CD4-positive, alpha-beta T cell treated with Interleukin-17A for 4 hours (primary cell): ENCODE measurements around the gene COL15A1.

Experiments used
- DNase-seq: peaks from one replicate; pipeline ENCODE4 v3.0.0-alpha.2; 2020; ENCODE audit warnings: mixed read lengths

Gene COL15A1

DNA sequence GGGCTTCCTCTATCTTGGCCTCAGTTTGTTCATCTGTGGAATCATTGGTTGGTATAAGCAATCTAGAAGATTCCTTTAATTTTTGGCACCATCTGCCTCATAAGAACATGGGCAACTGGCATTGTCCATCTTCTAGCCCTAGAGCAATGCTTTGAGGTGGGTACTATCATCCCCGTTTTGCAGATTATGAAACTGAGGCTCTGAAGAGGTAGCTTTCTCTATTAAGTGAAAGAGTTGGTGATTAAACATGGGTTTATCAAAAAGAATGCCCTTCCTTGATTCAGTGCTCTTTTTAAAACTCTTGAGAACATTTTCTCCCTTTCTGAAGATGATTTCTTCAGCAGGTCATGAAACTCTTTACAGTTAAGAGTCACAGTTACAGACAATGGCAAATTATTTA lies 118.8 kb downstream of the COL15A1 start:
- no peak for DNase-seq

DNA sequence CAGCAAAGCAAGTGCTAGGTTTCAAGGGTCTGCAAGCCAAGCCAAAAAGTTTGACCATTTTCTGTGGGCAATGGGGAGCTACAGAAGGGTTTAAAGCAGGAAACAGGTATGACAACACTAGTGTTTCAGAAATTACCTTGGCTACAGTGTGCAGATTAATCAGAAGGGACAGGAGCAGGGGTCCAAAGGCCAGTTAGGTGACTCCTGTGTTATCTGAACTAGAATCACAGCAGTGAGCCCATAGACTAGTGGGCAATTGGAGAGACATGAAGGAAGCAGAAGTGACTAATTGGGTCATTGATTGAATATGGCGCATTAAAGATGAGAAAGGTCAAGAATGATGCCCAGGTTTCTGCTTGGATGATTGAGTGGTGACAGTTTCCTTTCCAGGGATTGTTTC lies 119.8 kb downstream of the COL15A1 start:
- no peak for DNase-seq

DNA sequence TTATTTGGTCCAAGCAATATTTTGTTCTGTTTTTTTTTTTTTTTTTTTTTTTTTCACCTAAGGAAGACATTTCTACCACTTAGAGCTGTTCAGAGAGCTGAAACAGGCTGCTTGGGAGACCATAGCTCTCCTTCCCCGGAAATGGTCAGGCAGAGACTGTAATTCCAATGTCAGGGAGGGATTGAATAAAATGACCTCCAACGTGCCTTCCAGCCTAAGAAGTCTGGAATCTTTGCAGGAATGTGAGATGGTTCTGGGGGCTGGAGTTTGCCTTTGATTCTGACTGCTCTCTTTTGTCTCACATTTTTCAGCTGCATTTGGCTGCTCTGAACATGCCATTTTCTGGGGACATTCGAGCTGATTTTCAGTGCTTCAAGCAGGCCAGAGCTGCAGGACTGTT lies 122.9 kb downstream of the COL15A1 start:
- no peak for DNase-seq

DNA sequence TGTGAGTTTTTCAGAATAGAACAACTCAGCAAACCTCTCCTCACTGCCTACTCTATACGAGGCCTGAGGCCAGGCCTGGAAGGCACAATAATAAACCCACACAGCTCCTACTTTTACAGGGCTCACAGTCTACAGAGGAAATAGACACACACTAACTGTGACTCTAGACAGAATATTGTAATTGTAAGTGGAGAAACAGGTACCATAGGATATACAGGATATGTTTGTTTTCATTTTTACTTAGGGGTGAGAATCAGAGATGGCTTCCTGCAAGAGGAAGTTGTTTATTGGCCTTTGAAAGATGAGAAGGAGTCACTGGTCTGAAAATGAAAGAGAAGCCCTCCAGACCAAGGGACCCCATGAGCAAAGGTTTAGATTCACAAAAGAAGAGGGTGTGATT lies 125.4 kb downstream of the COL15A1 start:
- DNase-seq, result no peak

DNA sequence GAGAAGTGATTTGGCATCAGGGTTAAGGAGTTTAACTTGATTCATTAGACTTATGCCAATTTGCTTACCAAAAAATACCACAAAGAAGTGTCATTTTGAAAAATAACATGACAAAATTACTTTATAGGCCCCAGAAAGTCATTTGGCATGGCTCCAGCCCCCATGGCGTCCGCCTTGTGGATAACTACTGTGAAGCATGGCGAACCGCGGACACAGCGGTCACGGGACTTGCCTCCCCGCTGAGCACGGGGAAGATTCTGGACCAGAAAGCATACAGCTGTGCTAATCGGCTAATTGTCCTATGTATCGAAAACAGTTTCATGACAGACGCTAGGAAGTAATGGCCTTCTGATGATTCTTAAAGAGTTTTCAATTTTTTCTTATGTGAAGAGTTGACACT lies 125.8 kb downstream of the COL15A1 start:
- DNase-seq, result no peak

DNA sequence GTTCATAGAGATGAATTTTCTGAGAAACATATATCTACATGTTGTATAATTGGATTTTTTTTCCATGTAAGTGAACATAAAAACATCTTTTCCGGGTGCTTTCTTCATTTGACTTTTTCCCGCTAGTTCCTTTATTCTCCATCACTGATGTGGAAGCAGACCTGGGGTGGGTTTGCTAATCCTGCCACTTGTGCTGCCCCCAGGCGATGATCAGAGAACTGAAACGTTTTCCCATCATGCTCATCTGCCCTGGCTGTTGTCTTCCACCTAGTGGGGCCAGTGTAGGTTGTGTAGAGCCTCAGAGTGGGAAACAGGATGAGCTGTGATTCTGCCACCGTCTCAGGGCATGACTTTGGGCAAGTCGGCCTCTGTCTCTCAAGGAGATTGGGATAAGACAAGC lies 127.0 kb downstream of the COL15A1 start:
- DNase-seq, result no peak

DNA sequence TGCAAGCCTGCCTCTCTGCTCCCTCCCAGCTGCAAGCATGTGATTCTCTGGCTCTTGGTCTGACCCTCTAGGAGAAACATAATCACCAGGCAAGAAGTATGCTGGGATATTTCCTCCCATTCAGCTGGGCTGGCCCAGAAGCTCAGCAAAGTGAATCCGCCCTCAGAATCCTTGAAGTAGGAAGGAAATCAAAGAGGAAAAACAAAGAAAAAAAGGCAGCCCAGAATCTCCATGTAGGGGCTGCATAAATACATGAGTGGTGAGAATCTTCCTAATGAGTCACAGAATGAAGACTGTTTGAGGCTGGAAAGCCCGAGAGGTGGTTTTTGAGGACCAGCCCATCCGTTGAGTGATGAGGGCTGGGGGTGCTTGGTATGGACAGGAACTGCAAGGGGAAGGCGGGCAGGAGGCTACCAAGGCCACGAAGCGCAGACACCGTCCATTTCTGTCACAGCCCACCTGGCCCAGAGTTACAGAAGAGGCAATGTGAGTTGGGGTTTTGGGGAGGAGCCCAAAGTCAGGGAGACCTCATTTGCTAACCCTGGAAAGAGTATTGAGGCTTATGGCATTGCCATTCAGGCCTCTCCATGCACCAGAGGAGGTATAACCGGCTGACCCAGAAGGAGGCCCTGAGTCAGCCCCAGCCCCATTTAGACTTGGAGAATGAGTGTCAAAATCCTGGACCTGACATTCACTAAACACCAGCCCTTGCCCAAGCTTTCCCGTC lies 127.8 kb downstream of the COL15A1 start:
- no peak for DNase-seq

DNA sequence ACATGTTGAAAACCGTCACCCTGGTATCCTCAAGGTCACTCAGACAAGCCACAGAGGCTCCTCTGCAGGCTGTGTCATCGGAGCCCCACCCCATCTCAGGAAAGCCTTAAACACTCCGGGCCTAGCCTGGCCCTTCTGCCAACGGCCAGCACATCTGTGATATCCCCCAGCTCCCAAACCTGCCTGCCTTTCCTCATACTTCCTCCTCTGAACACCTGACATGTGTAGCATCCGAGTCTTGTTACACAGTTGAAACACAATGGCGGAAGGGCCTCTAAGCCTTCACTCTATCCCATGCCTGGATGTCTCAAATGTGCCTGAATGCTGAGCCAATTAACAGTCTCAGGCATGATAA lies 128.3 kb downstream of the COL15A1 start:
- DNase-seq, result no peak

DNA sequence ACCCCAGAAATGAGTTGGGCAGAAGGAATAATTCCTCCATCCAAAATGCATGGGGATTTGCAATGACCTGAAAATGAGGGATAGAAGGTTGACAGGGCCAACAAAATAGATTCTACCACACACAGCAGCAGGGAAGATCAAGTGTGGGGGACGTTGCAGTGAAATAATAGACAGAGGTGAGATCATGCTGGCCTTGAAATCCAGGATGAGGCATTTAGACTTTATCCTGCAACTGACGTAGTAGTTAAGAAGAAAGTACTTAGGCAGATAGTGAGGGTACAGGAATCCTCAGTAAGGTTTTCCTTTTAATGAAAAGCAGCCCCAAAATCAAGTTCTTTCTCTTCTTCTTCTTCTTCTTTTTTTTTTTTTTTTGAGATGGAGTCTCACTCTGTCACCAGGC lies 129.6 kb downstream of the COL15A1 start:
- DNase-seq, result no peak

DNA sequence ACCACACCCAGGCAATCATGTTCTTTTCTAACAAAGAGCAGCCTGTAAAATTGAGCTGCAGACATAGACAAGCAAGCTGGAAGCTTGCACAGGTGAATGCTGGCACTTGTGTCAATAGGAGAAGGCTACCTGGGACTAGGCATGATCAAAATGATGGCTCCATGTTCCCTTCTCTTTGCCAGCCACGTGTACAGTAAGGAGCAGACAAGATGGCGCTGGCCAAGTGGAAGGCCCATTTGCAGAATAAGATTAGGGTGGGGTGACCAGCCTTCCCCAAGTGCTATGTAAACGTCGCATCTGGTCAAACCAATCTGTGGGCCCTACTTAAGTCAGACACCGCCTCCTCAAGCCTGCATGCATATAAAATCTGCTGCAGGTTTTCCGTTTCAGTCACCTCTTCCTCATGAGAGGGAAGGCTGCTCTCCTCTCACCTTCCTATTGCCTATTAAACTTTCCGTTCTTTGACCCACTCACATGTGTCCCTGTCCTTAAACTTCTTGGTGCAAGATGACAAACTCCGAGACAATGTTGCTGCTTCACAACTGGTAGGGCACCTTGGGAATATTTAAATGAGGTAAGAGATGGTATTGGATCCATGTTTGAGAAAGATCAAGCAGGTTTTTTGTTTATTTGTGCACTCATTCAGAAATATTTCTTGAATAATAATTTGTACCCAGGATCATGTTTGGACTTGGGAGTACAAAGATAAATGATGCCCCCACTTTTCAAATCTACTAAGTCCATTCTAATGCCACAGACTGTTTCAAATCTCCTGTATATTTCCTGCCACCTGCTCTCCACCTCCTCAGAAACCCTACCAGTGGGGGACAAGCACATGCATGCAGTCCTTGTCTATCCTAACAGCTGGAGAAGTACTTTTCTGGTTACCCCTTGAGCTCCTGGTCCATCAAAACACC lies 130.5 kb downstream of the COL15A1 start:
- DNase-seq, result no peak

DNA sequence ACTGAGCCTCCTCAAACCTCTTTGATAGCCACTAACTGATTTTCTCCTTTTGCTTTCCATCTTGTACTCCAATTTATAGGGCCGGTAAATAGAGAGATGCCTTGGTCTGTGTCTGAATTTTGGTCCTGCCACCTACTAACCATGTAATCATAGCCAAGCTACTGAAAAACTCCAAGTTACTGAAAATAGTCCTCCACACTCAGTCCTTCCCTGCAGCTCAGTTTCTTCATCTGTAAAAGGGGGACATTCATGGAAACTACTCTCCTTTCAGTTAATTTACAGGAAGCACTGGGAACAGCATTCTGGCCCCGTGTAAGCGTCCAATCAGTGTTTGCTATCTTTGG lies 131.2 kb downstream of the COL15A1 start:
- DNase-seq, result no peak

DNA sequence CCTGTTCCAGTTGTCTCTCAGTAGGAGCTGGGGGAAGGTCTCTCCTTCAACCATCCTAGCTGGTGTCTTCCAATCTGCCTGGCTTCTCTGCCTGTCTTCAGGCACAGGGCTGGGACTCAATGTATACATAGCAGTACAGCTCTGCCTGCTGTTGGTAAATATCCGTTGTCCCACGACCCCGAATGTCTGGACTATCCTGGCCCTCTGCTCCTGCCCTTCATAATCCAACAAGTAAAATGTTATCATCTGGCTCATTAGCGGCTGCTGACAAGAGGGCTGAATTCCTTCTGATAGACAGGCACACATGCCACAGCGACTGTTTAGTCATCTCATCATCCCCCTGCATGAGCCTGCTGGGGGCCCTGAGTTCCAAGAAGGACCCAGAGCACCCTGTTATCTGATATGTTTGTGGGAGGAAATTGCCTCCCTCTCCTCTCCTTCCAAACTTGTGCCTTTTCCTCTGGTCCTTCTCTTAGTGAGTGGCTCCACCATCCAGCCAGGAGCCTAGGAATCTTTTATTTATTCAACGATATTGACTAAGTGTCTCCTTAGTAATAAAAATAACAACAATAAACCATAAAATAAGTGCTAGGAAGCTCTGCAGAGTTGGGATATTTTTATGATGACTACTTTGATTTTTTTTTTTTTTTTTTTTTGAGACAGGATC lies 131.7 kb downstream of the COL15A1 start:
- no peak for DNase-seq

DNA sequence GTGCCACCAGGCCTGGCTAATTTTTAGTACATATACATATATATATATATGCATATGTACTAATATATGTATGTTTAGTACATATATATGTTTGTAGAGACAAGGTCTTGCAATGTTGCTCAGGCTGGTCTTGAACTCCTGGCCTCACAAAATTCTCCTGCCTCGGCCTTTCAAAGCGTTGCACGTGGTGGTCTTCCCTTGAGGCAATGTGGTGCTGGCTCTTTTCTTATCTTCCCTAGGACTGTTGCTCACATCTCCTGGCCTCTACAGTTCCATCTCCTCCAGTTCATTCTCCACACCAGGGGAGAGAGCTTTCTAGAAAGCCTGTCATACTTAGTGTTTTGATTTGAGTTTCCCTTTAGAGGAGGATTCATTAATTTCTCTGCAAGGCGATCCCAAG lies 132.3 kb downstream of the COL15A1 start:
- no peak for DNase-seq

DNA sequence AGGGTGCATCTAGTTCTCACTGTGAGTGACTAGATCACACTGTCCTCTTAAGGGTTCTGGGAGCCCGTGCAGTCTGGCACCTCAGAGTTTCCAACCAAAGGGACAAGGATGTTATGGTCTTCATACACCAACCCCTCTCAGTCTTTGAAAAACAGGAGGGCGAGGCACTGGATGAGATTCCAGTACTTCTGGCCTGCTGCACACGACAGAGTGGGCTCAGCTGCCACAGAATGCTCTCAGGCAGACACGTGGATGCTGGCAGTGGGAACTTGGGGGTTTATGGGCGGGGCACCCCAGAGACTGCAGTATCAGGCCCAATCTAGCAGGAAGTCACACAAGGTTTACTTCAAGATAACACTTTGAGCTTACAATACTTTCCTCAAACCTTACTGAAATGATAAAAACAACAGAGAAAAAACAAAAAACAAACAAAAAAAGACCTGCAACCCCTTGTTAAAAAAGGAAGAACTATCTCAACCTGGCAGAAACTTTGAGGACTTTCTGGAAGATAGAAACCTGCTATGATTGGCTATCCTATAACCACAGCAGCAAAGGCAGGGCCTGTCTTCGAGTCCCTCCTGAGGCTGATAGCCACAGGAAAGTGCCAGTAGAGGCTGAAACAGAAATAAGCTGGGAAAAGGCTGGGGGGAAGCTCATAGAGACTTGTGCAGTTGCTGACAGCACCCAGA lies 132.9 kb downstream of the COL15A1 start:
- peak; percentile 67 for DNase-seq

DNA sequence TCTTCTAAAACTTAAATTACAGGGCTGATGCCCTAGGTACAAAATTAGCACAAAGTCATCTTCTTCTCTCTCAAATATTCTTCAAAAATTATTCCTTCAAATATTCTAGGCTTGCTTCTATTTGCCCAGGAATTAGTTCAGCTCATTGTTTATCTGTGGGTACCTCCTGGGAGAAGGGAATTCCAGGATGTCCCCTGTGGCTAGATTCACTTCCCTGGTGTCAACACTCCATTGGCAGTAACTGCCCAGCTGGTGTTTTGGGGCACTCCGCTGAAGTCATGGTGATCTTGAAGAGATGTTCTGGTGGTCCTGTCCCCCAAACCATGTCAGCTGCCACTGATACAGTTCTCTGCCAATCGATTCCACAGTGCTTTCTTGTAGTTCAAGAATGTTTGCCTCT lies 135.0 kb downstream of the COL15A1 start:
- DNase-seq, result no peak

DNA sequence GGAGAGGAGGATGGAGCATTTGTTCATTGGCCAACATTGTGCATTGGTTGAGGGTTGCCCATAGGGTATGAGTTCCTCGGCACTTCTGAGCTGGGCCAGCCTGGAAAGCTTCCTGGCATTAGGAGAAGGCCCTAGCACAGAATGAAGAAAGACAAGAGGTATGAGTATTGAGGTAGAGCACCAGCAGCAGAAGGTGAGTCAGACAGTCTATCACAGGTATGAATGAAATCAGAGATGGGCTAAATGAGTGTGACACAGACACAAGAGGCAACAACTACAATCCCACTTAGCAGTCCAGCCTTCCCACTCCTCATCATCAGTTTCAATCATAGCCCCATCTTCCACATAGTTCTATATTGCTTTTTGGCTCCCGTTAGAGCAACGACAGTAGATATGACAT lies 135.8 kb downstream of the COL15A1 start:
- DNase-seq, result no peak

DNA sequence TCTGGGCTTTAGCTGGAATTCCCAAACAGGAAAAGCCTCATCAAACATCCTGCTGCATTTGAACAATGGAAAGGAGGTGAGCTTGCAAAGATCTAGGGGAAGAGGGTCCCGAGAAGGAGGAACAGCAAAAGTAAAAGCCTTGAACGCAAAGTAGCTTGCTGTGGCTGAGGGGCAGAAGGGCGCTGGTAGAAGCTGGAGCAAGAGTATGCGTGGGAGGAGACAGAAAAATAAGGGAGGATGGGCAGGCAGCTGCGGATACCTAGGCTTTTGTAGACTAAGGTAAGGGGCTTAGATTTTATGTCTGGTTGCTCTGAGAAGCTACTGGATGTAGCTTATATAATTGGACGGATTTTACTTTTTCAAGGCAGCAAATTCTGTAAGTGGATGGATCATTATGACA lies 139.3 kb downstream of the COL15A1 start:
- no peak for DNase-seq

DNA sequence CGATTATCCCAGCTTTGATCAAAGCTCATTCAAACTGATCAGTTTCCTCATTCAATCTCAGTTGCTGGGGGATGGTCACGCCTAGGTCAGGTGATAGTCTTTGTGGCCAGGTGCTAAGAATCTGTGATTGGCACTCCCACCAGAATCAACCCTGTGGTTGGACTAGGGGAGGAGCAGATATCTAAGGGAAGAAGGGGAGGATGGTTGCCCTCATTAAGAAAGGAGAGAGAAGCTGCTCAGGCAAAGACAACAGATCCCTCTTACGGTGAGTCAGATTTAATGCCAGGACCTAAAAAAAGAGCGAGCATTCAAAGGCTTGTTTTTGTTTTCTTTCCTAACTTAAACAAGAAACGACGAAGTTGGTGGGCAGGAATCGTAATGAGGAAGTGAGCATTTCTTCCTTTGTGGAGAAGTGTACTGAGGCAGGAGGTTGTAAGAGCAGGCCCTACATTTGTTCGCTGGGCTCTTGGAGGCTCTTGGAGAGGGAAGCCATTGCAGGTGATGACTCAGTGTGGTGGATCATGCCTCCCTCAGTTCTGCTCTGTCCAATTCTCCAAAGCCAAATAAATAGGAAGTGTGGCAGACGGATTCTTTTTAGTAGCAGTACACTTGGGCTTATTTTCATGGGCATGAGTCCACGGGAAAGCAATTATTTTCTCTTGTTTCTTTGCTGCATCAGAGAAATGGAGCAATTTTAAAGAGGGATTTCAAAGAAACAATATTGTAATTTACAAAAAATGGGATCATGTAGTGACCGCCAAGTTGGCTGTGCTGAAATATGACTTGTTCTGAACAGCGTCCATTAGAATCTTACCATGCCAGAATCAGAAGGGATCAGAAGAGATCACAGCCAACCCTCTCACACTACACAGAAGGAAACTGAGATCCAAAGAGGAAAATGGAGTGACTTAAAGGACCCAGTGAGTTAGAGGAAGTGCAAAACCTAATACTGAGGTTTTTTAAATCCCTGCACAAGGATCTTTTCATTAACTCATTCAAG lies 142.5 kb downstream of the COL15A1 start:
- DNase-seq, result no peak

DNA sequence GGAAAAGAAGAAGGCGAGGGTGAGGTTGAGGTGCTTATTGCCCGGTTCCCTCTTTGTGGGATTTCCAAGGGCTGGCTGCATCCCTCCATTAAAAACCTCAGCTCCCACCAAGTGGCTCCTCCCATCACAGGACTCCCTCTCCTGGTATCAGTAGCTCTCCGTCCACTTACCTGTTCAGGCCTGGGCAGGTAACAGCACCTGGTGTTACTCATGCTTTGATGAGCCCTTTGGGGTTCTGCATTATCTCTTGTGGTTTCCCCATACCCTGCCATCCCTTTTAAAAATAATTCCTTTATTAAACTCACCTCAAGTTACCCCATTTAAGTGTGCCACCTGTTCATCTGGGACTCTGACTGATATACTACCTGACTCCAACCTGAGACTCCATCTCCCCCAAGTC lies 143.8 kb downstream of the COL15A1 start:
- no peak for DNase-seq

DNA sequence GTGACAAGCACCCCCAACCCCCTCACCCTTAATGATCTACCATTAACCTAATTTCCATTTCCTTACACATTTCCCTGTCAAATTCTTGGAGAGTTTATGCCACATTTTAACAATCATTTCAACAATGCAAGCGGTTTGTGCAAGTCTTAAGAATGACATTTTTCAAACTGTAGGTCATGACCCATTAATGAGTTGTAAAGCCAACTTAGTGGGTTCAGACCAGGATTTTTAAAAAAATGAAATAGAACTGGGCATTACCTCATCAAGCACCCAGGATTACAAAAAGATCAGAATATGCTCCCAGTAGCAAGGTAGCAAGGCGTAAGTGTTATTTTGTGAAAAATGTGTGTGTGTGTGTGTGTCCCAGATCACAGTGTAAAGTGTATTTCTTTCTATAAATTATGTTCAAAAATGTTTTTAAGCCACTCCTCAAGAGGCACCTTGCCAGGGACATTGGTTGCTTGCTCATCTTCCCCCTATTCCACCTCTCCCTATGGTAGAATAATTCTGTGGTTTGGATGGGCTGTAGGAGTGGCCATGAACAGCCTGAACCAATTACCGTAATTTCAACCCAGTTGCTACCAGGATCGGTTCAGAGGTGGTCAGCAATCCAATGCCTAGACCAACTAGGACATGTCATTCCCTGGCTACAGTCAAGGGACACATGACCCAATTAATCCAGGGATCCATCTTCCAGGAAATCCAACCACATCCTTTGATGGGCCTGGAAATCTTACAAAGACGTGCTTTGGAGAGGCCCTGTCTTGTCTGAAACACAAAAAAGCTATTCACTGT lies 146.8 kb downstream of the COL15A1 start:
- no peak for DNase-seq
